Cardiac muscle cell (in vitro differentiated cells and primary cell): ENCODE measurements around the gene SOWAHD. TPM values are rescaled to one million over a fixed set of nuclear protein-coding genes. Genes with fewer than 3 reads are reported as not detected.
A peak's percentile ranks its signal among the peaks of the same experiment; 100 is the strongest.

ENCODE experiments used
- DNase-seq, 2 donors: peaks; one replicate each; pipeline versions ENCODE4 v3.0.0 to v3.0.0-alpha.2; 2010 to 2017; ENCODE audit warnings: low read depth in 1 of 2, low spot score in 1 of 2
- H3K27ac ChIP-seq: fragments of 200-600 bp; sonication (generic); 2 replicates; pipeline ENCODE4 v1.5.1; 2016
- H3K27me3 ChIP-seq: fragments of 200-600 bp; sonication (generic); 2 replicates; pipeline ENCODE4 v1.6.0; 2016; ENCODE audit warnings: control low read depth
- H3K36me3 ChIP-seq: fragments of 200-600 bp; sonication (generic); 2 replicates; pipeline ENCODE4 v1.5.1; 2016; ENCODE audit warnings: control low read depth
- H3K4me1 ChIP-seq: fragments of 200-600 bp; sonication (generic); 2 replicates; pipeline ENCODE4 v1.8.1; 2017; ENCODE audit warnings: low read depth, mild to moderate bottlenecking, mixed run types
- H3K4me3 ChIP-seq: fragments of 200-600 bp; sonication (generic); 2 replicates; pipeline ENCODE4 v1.5.1; 2016; ENCODE audit warnings: mild to moderate bottlenecking
- H3K9me3 ChIP-seq: fragments of 200-600 bp; sonication (generic); 2 replicates; pipeline ENCODE4 v1.5.1; 2017; ENCODE audit warnings: low read depth, mild to moderate bottlenecking, control low read depth
- CTCF ChIP-seq: IDR thresholded peaks from 2 replicates; pipeline ENCODE4 v1.5.1; 2012; ENCODE audit warnings: low read depth, mild to moderate bottlenecking, low read length
- polyA plus RNA-seq: library from polyadenylated mRNA; unstranded; fragments of >200 nt; fragmentation: Nextera tagmentation; extraction: Ambion mirVana; gene quantifications from 2 replicates; pipeline ENCODE4 v1.2.1, GENCODE V29; 2016
- total RNA-seq: library from RNA; depleted of rRNA; stranded (reverse); fragments of >200 nt; gene quantifications from 2 replicates; pipeline ENCODE4 v1.2.3, GENCODE V29; 2016

The SOWAHD gene, protein sequence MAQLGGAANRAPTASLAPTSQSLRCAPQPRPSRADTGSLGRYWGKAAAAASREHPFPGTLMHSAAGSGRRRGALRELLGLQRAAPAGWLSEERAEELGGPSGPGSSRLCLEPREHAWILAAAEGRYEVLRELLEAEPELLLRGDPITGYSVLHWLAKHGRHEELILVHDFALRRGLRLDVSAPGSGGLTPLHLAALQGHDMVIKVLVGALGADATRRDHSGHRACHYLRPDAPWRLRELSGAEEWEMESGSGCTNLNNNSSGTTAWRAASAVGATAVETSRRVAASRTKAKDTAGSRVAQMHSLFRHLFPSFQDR
- total RNA-seq (0.95 and 1.3 TPM in 2 replicates), polyA plus RNA-seq (1.2 and 1.5 TPM in 2 replicates)

GRCh38 chrX:119757979-119758730 is at the start of gene SOWAHD:
TSS of gene SOWAHD (plus strand) at chrX:119758588. CDS start at chrX:119758668, 80 bp downstream.
- no peak for TF ChIP-seq CTCF

DNA sequence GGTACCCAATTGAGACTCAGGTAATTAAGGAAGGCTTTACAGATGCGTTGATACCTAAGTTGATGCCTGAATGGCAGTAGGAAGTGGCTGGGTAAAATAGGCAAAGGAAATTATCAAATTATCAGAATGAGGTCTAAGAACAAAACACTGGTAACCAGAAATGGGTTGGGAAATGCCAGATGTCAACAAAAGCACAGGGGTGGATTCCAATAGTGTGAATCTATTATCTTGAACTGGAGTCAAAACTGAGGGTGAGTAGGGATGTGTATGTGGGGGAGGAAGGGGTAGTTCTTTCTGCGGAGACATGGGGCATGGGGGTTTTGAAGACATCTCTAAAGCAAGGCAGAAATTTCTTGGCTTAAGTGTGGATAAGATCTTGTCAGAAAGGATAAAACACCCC is 49.5 kb upstream of the SOWAHD start:
- Histone ChIP-seq H3K27me3 (no peaks in the 10 kb centered on the region), H3K4me1 (no peaks in the 10 kb centered on the region), H3K9me3 (no peaks in the 10 kb centered on the region), H3K36me3 (no peaks in the 10 kb centered on the region), H3K4me3 (no peak overlapping the region), H3K27ac (no peak overlapping the region)
- DNase-seq: peak in 1 of 2 donors; percentile 40
- no peak for TF ChIP-seq CTCF

More at GRCh38 chrX:119757979-119758730, at the start of gene SOWAHD:
- Histone ChIP-seq H3K4me1 (no peaks in the 10 kb centered on the region), H3K27me3 (peaks cover 24% of the 10 kb centered on the region), H3K4me3 (peak within 1 kb of the TSS; percentile 37), H3K27ac (no peak within 1 kb of the TSS), H3K36me3 (no peaks in the 10 kb centered on the region), H3K9me3 (no peaks in the 10 kb centered on the region)
- DNase-seq: peak in 1 of 2 donors; percentile 42

GRCh38 chrX:119709630-119710029 is 48.8 kb upstream of the SOWAHD start:
- Histone ChIP-seq H3K4me1 (no peaks in the 10 kb centered on the region), H3K4me3 (no peak overlapping the region), H3K27me3 (no peaks in the 10 kb centered on the region), H3K9me3 (no peaks in the 10 kb centered on the region), H3K27ac (no peak overlapping the region), H3K36me3 (no peaks in the 10 kb centered on the region)
- TF ChIP-seq CTCF: no peak
- DNase-seq: no peak

DNA sequence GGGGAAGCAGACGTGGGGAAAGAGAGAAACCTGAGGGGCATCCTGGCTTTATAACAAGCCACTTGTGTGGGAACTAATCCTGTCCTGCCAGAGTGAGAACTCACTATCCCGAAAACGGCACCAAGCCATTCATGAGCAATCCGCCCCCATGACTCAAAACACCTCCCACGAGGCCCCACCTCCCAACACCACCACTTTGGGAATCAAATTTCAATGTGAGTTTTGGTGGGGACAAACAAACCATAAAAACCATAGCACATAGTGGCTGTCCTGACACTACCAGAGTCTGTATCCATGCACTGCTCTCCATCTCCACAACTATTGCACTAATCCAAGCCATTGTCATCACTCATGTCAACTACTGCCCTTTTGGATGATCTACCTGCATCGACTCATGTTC is 36.9 kb upstream of the SOWAHD start:
- DNase-seq: no peak
- H3K27me3 ChIP-seq: no peaks in the 10 kb centered on the region
- TF ChIP-seq CTCF: no peak

GRCh38 chrX:119721926-119722325 is 36.5 kb upstream of the SOWAHD start:
- H3K36me3 ChIP-seq: no peaks in the 10 kb centered on the region
- no peak for TF ChIP-seq CTCF
- H3K4me1 ChIP-seq: no peaks in the 10 kb centered on the region
- H3K9me3 ChIP-seq: no peaks in the 10 kb centered on the region
- DNase-seq: no peak
- H3K4me3 ChIP-seq: no peak overlapping the region
- H3K27ac ChIP-seq: no peak overlapping the region
- no peaks in the 10 kb centered on the region for H3K27me3 ChIP-seq

More for the DNA sequence above, 36.9 kb upstream of the SOWAHD start:
- Histone ChIP-seq H3K9me3 (no peaks in the 10 kb centered on the region), H3K27ac (no peak overlapping the region), H3K4me1 (no peaks in the 10 kb centered on the region), H3K36me3 (no peaks in the 10 kb centered on the region), H3K4me3 (no peak overlapping the region)
